Upper lobe of right lung (tissue), 1 donor: ENCODE measurements around the gene HMCES. TPM values are rescaled to one million over a fixed set of nuclear protein-coding genes. Genes with fewer than 3 reads are reported as not detected.

ENCODE experiments used
- ATAC-seq: fragments of 200-7000 bp; cut with Tn5 transposase; one replicate; pipeline ENCODE4 v1.9.1; 2020; ENCODE audit warnings: mild to moderate bottlenecking, moderate library complexity
- DNase-seq: peaks from one replicate; pipeline ENCODE4 v3.0.0-alpha.2; 2020
- H3K27ac ChIP-seq: fragments of 200-600 bp; one replicate; pipeline ENCODE4 v1.8.0; 2022
- H3K27me3 ChIP-seq: fragments of 200-600 bp; one replicate; pipeline ENCODE4 v1.8.0; 2022; ENCODE audit warnings: mild to moderate bottlenecking
- H3K36me3 ChIP-seq: fragments of 200-600 bp; one replicate; pipeline ENCODE4 v1.8.0; 2022
- H3K4me1 ChIP-seq: fragments of 200-600 bp; one replicate; pipeline ENCODE4 v1.8.0; 2022
- H3K4me3 ChIP-seq: fragments of 200-600 bp; one replicate; pipeline ENCODE4 v1.8.0; 2022; ENCODE audit warnings: mild to moderate bottlenecking
- H3K9me3 ChIP-seq: fragments of 200-600 bp; one replicate; pipeline ENCODE4 v1.8.0; 2022
- CTCF ChIP-seq: fragments of 200-600 bp; IDR thresholded peaks from one replicate; pipeline ENCODE4 v1.8.0; 2022; ENCODE audit warnings: antibody characterized with exemption
- intact Hi-C: fragments of 100-400 bp; cut with DNase I; formaldehyde crosslinking; loops from one replicate; pipeline ENCODE4 v1.11.0; 2022
- total RNA-seq: library from RNA; stranded (reverse); fragmentation: NEBNext Ultra II Directional; extraction: Animal tissue kit (Norgen Biotek cat#: 25700); gene quantifications from one replicate; pipeline ENCODE4 v1.2.1, GENCODE V29; 2021
- donor health status: DM: no; HTN: yes; CAD: no; lungs with severe emphysema.

Gene HMCES
- total RNA-seq, 1 donor from 2014 or later: 34.8 TPM

- DNase-seq (no peak), ATAC-seq (no peak)
- no peak overlapping the region for H3K4me3 ChIP-seq
Measured at GRCh38 chr3:129344540-129345220, 66.0 kb downstream of the HMCES start.

GRCh38 chr3:129345281-129345680 lies 66.6 kb downstream of the HMCES start:
- ATAC-seq (no peak), DNase-seq (no peak)
- Histone ChIP-seq H3K4me3 (no peak overlapping the region), H3K4me1 (peaks cover 15% of the 10 kb centered on the region), H3K9me3 (no peaks in the 10 kb centered on the region), H3K27ac (no peak overlapping the region), H3K27me3 (no peaks in the 10 kb centered on the region), H3K36me3 (no peaks in the 10 kb centered on the region)
- TF ChIP-seq CTCF: no peak
- intact Hi-C loops: no loop called here

More at GRCh38 chr3:129344540-129345220, 66.0 kb downstream of the HMCES start:
- Histone ChIP-seq H3K27me3 (no peaks in the 10 kb centered on the region), H3K27ac (no peak overlapping the region), H3K9me3 (no peaks in the 10 kb centered on the region), H3K36me3 (no peaks in the 10 kb centered on the region), H3K4me1 (peaks cover 15% of the 10 kb centered on the region)
- intact Hi-C loops: no loop called here
- TF ChIP-seq CTCF: no peak

GRCh38 chr3:129345971-129346370 lies 67.3 kb downstream of the HMCES start:
- H3K4me1 ChIP-seq: peaks cover 15% of the 10 kb centered on the region
- intact Hi-C loops: no loop called here
- no peak overlapping the region for H3K4me3 ChIP-seq
- no peaks in the 10 kb centered on the region for H3K9me3 ChIP-seq
- H3K27ac ChIP-seq: no peak overlapping the region
- no peak for ATAC-seq
- H3K36me3 ChIP-seq: no peaks in the 10 kb centered on the region
- TF ChIP-seq CTCF: no peak
- no peak for DNase-seq
- no peaks in the 10 kb centered on the region for H3K27me3 ChIP-seq

- Histone ChIP-seq H3K36me3 (no peaks in the 10 kb centered on the region), H3K4me3 (no peak overlapping the region), H3K27ac (no peak overlapping the region), H3K27me3 (no peaks in the 10 kb centered on the region), H3K4me1 (peaks cover 15% of the 10 kb centered on the region), H3K9me3 (no peaks in the 10 kb centered on the region)
- DNase-seq (no peak), ATAC-seq (no peak)
- intact Hi-C loops: no loop called here
- TF ChIP-seq CTCF: no peak
Measured at GRCh38 chr3:129346695-129347457, 68.2 kb downstream of the HMCES start.

- intact Hi-C loops: no loop called here
- Histone ChIP-seq H3K27ac (no peak overlapping the region), H3K27me3 (no peaks in the 10 kb centered on the region), H3K36me3 (no peaks in the 10 kb centered on the region), H3K4me3 (no peak overlapping the region), H3K9me3 (no peaks in the 10 kb centered on the region), H3K4me1 (peaks cover 15% of the 10 kb centered on the region)
- DNase-seq: no peak
- no peak for TF ChIP-seq CTCF
- no peak for ATAC-seq
Measured at GRCh38 chr3:129347458-129347845, 68.8 kb downstream of the HMCES start.
